Measurements from ENCODE around the gene TTPAL. TPM values are rescaled to one million over a fixed set of nuclear protein-coding genes. Genes with fewer than 3 reads are reported as not detected.

TTPAL gene
- total RNA-seq, 1 experiment from 2014 or later: 20.4 TPM

DNA sequence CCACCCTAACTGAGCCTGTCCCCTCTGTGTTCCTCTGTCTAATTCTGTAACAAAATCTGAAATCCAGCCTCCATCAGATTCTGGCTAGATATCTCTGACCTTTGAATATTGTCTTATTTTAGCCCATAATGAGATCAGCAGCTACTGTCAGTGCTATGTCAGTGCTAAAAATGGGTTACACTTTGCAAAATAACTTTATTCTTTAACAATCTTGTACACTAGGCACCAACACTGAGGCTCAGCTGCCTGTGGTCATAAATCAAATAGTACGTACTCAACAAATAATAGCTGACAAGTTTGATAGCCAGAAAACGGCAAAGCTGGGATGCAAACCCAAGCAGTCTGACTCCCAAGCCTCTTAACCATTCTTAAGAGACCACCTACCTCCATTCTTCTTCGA lies 22.1 kb downstream of the TTPAL start:
- ChIA-PET POLR2A (interaction anchor here (0.9 kb wide), 1 partner anchor 24 kb away, joined by 3 read pairs; the partner anchor contains the start of gene SERINC3), RAD21 (ENCODE audit: low non-redundant PET in 1 of 2, low total read pairs in 2 of 2, uncharacterized antibody in 2 of 2, unreplicated experiment in 2 of 2) (no interaction called here), CTCF (no interaction called here)
- Histone ChIP-seq H3K27me3 (ENCODE audit: insufficient read depth, low read length) (no peaks in the 10 kb centered on the region), H3K79me2 (ENCODE audit: insufficient read depth, low read length) (no peaks in the 10 kb centered on the region), H3K4me2 (ENCODE audit: low read length) (peak overlapping the region; percentile 36; the same call in 1 of the 2 replicates), H3K4me1 (ENCODE audit: control insufficient read depth in 1 of 2, insufficient read depth in 2 of 2, low read length in 2 of 2) (peaks cover 0 to 39% of the 10 kb centered on the region in 2 experiments; a peak in 3 of 4 replicates), H3K27ac (ENCODE audit: low read depth, low read length) (no peak overlapping the region), H3K9me2 (ENCODE audit: insufficient read depth) (no peaks in the 10 kb centered on the region), H4K20me1 (ENCODE audit: insufficient read depth) (no peaks in the 10 kb centered on the region), H3K9me3 (ENCODE audit: control insufficient read depth in 1 of 2, insufficient read depth in 1 of 2, low read depth in 1 of 2, low read length in 2 of 2) (no peaks in the 10 kb centered on the region), H3K9ac (ENCODE audit: low read length) (0 out of 2 replicates have a peak overlapping the region, but pooled peaks have one; percentile 6), H3K4me3 (replicated peaks in 1 of 2; ENCODE audit: low read depth in 1 of 2, low read length in 2 of 2) (no peak overlapping the region), H3K36me3 (ENCODE audit: control insufficient read depth in 1 of 2, insufficient read depth in 2 of 2, low read length in 2 of 2) (peaks cover 19 to 29% of the 10 kb centered on the region in 2 experiments; a peak in 2 of 4 replicates), H2AFZ (ENCODE audit: low read depth, low read length, poor library complexity, severe bottlenecking) (no peak overlapping the region)
- TF ChIP-seq ZNF274 (IDR thresholded peaks at IDR 0.05; ENCODE audit: low read depth, low read length) (no peak), SP1 (IDR thresholded peaks at IDR 0.05; ENCODE audit: low read depth) (no peak), POLR2A (IDR thresholded peaks at IDR 0.05; ENCODE audit: borderline replicate concordance, extremely low read depth, insufficient read depth, insufficient read length) (no peak), EZH2 (IDR thresholded peaks at IDR 0.05) (no peak), POLR2AphosphoS5 (IDR thresholded peaks at IDR 0.05; ENCODE audit: low read depth, low read length) (no peak), CBX3 (IDR thresholded peaks at IDR 0.05; ENCODE audit: low read depth) (no peak), ELF1 (IDR thresholded peaks at IDR 0.05; ENCODE audit: borderline replicate concordance, low read depth) (no peak), ZFX (IDR thresholded peaks at IDR 0.05) (no peak), EZH2phosphoT487 (IDR thresholded peaks at IDR 0.05; ENCODE audit: borderline replicate concordance) (no peak), YY1 (IDR thresholded peaks at IDR 0.05; ENCODE audit: extremely low read depth, insufficient replicate concordance, low read depth, low read length) (no peak), FOSL1 (IDR thresholded peaks at IDR 0.05; ENCODE audit: low read depth) (no peak)
- DNase-seq (ENCODE audit: low read depth, low spot score): no peak
- intact Hi-C loops (cut with micrococcal nuclease): no loop called here
- no peak for ATAC-seq
- BruUV-seq (replicated peaks): no TSS peak

DNA sequence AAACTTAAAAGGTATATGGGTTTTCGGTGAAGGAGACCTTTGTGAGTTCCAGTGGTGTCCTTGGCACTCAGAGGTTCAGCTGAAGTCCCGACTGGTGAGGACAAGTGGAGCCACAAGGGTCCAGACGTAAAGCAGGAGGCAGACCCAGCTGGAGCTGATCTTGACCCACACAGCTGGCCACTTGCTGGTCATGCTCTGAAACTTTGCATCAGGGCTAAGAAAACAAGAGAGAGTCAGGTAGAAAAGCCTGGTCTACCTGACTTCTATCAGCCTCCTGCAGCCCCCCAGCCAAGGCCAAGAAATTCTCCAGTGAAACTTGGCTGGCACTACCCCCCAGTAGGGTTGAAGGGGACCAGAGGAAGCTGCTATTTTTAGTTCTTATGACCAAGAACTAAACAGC lies 24.5 kb downstream of the TTPAL start:
- peaks cover 0 to 28% of the 10 kb centered on the region in 2 experiments; a peak in 3 of 4 replicates for H3K4me1 ChIP-seq (ENCODE audit: control insufficient read depth in 1 of 2, insufficient read depth in 2 of 2, low read length in 2 of 2)
- no peaks in the 10 kb centered on the region for H4K20me1 ChIP-seq (ENCODE audit: insufficient read depth)
- DNase-seq (ENCODE audit: low read depth, low spot score) (no peak), ATAC-seq (no peak)
- H2AFZ ChIP-seq (ENCODE audit: low read depth, low read length, poor library complexity, severe bottlenecking): no peak overlapping the region
- no peaks in the 10 kb centered on the region for H3K79me2 ChIP-seq (ENCODE audit: insufficient read depth, low read length)
- H3K36me3 ChIP-seq (ENCODE audit: control insufficient read depth in 1 of 2, insufficient read depth in 2 of 2, low read length in 2 of 2): peaks cover 24 to 41% of the 10 kb centered on the region in 2 experiments; a peak in 3 of 4 replicates
- H3K4me2 ChIP-seq (ENCODE audit: low read length): no peak overlapping the region
- H3K9ac ChIP-seq (ENCODE audit: low read length): no peak overlapping the region
- POLR2A ChIA-PET: no interaction called here
- BruUV-seq (replicated peaks): no TSS peak
- no peaks in the 10 kb centered on the region for H3K27me3 ChIP-seq (ENCODE audit: insufficient read depth, low read length)
- no peaks in the 10 kb centered on the region for H3K9me3 ChIP-seq (ENCODE audit: control insufficient read depth in 1 of 2, insufficient read depth in 1 of 2, low read depth in 1 of 2, low read length in 2 of 2)
- no peak overlapping the region for H3K27ac ChIP-seq (ENCODE audit: low read depth, low read length)
- TF ChIP-seq RAD21 (IDR thresholded peaks at IDR 0.05; ENCODE audit: low read depth): no peak
- TF ChIP-seq CBX3 (IDR thresholded peaks at IDR 0.05; ENCODE audit: low read depth): no peak
- TF ChIP-seq SP1 (IDR thresholded peaks at IDR 0.05; ENCODE audit: low read depth): no peak
- TF ChIP-seq, protein P1, sequence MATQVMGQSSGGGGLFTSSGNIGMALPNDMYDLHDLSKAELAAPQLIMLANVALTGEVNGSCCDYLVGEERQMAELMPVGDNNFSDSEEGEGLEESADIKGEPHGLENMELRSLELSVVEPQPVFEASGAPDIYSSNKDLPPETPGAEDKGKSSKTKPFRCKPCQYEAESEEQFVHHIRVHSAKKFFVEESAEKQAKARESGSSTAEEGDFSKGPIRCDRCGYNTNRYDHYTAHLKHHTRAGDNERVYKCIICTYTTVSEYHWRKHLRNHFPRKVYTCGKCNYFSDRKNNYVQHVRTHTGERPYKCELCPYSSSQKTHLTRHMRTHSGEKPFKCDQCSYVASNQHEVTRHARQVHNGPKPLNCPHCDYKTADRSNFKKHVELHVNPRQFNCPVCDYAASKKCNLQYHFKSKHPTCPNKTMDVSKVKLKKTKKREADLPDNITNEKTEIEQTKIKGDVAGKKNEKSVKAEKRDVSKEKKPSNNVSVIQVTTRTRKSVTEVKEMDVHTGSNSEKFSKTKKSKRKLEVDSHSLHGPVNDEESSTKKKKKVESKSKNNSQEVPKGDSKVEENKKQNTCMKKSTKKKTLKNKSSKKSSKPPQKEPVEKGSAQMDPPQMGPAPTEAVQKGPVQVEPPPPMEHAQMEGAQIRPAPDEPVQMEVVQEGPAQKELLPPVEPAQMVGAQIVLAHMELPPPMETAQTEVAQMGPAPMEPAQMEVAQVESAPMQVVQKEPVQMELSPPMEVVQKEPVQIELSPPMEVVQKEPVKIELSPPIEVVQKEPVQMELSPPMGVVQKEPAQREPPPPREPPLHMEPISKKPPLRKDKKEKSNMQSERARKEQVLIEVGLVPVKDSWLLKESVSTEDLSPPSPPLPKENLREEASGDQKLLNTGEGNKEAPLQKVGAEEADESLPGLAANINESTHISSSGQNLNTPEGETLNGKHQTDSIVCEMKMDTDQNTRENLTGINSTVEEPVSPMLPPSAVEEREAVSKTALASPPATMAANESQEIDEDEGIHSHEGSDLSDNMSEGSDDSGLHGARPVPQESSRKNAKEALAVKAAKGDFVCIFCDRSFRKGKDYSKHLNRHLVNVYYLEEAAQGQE (IDR thresholded peaks at IDR 0.05; ENCODE audit: low read depth): no peak
- RAD21 ChIA-PET (ENCODE audit: low non-redundant PET in 1 of 2, low total read pairs in 2 of 2, uncharacterized antibody in 2 of 2, unreplicated experiment in 2 of 2): no interaction called here
- CTCF ChIA-PET: no interaction called here
- intact Hi-C loops (cut with micrococcal nuclease): no loop called here
- H3K9me2 ChIP-seq (ENCODE audit: insufficient read depth): no peaks in the 10 kb centered on the region
- H3K4me3 ChIP-seq (replicated peaks in 1 of 2; ENCODE audit: low read depth in 1 of 2, low read length in 2 of 2): no peak overlapping the region

Measured in HCT116 (cell line).